SU-DHL-6 (cell line): ENCODE results near the gene PLXDC2.

Experiments used
- CTCF ChIP-seq: fragments of 200-600 bp; sonication (generic); IDR thresholded peaks from one replicate; pipeline ENCODE4 v1.5.1; 2017; ENCODE audit warnings: antibody characterized with exemption, mild to moderate bottlenecking, low read length, moderate library complexity; ENCODE audit not compliant: insufficient read depth, poor library complexity, severe bottlenecking
- EZH2phosphoT487 ChIP-seq: fragments of 200-600 bp; sonication (generic), shearing (Covaris generic); conservative IDR thresholded peaks from 2 replicates; pipeline ENCODE4 v1.6.1; 2018; ENCODE audit warnings: mild to moderate bottlenecking, antibody characterized with exemption, low read length, moderate library complexity, mixed read lengths

DNA sequence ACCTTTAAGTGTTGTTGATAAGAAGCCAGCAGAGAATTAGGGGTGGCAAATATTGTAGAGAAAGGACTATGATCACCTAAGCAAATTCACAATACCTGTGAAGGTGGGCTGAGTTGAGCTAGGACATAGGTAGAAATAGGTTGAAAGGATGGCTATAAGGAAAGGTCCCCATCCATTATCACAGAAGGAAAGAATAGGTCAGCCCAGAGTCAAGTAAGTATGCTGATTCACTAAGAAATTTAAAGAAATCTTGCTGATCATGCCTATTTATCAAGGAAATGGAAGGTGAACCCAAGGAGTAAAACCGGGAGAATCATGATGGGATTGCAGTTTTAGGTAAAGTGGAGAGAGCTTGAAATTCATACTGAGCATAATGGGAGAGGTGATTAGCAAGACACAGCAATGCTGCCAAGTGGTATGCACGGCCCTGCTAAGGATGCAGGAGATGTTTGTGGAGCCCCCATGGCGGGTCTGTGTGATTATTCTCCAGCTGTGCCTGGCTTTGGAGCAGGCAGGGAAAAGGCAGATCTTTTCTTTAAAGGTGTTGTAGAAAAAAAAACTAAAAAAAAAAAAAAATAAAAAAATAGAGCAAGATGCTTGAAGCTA lies 399.4 kb downstream of the PLXDC2 start:
- TF ChIP-seq CTCF (no peak), EZH2phosphoT487 (no peak)
